Putamen (tissue), 1 donor: ENCODE data around the gene PHAF1.

ENCODE experiments used
- DNase-seq: peaks from one replicate; pipeline ENCODE4 v3.0.0-alpha.2; 2016; ENCODE audit warnings: low spot score

PHAF1 gene

DNA sequence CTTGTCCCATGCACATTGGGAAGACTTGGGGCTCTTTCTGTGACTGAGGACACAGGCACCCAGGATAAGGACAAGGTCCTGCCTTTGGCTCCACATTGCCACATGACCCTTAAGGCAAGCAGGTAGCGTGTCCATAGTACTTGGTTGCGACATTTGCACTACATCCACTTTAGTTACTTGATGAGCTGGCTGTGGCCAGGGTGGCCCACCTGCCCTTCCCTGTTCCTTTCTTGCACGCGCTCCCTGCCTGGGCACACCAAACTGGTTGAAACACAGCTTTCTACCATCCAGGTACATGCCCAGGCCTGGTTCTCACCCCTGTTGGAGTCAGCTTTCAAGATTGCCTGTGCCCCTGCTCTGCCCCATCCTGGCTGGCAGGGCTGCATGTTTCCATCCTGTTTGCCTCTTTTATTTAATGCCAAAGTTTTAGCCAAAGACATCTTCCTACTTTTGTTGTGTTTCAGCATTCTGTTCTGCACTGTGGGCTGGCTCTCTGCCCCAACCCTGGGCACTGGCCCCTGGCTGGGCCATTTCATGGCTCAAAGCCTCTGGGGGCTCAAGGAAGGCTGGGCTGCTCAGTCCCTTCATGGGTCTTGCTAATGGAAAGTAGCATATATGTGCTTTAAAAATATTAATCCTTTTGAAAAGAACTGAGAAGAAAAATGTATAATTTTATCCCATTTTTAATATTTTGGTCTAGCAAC, 37.8 kb downstream of the PHAF1 start:
- no peak for DNase-seq

DNA sequence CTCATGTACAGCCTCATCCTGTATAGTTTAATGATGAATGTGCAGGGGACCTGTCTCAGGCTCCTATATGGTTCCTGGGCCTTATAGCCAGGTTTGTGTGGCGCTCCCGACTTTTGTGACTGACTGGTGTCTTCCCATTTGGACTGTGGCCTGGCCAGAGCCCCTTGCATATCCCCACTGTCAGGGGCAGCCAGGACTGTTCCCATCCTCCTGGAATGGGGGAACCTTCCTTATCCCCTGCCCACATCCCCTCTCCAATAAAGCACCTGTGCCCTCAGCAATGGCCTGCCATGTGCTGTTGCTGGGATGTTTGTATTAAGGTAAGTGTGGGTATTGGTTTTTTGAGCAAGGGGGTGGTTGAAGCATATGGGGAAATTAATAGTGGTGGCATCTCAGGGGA, 38.5 kb downstream of the PHAF1 start:
- DNase-seq, result no peak

DNA sequence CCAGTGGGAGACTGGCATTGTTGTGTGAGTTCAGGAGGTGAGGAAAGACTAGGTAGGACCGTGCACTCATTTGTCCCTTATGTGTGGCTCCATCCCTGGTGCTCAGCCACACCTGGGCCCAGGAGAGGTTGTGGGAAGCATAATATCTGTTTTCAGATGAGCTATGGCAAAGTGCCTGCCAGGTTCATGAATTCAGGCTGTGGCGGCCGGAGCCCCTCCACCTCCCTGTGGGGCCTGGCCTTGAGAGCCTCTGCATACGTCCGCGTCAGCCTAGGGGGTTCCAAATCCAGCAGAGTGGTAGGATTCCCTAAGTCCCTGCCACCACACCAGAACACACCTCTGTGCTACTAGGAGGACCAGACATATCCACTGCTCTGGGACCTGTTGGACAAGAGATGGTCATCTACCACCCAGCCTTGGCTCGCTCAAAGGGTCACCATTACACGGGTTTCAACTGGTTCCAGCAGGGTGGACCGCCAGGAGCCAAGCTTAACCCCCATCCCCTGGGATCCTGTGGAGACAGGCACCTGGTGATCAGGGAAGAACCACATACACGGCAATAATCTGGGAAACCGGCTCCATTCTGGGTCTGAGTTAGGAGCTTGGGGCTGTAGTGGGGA, 39.0 kb downstream of the PHAF1 start:
- DNase-seq, result no peak

DNA sequence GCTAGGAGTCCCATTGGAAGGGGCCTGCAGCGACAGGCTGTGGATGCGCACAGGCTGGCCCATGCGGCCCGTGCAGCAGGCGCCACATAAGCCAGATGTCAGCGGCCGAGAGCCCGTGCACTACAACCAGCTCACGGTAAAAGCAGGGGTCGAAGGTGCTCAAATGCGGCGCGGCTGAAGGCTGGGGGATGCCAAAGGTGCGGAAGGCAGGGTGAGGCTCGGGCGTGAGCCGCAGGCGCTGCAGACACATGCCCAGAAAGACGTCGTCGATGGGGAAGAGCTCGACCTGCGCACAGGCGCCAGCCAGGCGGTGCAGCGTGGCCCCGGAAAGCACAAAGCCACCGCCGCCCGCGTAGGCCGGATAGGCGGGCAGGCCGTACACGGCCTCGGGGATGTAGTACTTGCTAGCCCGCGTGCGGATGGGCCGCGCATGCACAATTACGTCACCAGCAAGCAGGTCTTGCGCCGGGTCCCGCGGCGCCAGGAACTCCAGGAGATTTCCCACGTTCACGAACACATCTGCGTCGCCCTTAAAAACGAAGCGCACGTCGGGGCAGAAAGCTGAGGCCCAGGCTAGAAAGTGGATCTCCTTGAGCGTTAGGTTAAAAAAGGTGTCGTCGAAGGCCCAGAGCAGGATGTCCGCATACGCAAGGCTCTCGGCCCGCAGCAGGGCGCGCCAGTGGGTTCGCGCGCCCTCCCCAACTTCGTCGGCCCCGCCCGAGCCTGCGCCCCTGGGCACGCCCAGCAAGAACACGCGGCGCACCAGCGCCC, 39.7 kb downstream of the PHAF1 start:
- DNase-seq, result no peak

DNA sequence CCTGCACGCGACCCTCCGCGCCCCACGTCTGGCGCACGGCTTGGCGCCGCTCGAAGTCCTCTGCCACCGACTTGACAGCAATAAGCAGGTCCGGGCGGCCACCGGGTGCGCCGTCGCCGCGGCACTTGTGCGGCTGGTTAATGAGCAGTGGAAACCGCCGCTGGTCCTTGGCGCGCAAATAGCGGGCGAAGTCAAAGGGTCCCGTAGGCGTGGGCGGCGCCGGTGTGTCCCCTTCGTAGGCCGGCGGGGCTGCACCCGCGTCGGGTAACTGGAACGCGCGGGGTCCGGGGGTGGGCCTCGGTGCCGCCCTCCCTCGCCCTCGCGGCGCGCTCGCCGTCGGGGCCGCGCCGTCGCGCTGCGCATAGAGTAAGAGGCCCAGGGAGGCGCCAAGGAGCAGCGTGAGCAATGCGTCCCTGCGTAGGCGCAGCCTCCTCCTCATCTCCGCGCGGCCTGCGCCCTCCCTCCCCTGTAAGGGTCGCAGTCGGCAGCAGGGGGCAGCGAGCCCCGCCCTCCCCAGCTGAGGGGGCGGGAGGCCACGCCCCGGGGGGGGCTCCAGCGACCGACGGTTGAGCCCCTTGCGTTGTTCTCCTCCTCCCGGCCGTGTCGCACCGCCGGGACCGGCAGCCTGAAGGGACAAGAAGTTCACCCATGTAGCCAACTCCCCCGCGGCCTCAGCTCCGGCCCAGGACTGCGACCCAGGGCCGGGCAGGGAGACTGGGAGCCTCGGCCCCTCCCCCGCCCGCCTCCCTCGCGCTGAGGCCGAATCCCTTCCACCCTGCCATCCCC, 40.5 kb downstream of the PHAF1 start:
- no peak for DNase-seq

DNA sequence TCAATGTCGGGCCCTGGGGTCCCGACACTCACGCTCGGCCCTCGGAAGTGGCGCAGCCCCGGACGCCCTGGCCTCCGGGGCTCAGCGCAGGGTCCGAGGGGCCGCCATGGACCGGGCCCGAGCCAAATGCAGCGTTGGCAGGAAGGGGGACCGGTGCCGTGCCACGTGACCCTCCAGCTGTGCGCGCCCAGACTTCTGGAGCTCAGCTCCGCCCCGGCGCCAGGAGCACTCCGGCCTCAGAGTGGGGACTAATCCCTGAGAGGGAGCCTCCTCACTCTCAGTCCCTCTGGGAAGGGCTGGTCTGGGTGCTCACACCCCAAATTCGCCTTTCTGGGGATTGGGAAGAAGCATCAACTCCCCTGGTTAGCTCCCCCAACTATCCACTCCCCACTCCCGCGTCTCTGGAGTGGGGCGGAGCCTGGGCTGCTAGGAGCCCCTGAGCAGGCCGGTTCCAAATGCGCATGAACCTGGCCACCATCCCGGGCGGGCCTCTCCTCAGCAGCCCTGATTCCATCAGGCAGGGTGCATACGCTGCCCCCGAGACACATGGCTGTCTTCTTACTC, 41.2 kb downstream of the PHAF1 start, which contains the start of gene B3GNT9:
B3GNT9 (minus strand) TSS at position 166 of the 564 bp plus-strand sequence. CDS start 513 bp downstream, outside the sequence.
- no peak for DNase-seq

DNA sequence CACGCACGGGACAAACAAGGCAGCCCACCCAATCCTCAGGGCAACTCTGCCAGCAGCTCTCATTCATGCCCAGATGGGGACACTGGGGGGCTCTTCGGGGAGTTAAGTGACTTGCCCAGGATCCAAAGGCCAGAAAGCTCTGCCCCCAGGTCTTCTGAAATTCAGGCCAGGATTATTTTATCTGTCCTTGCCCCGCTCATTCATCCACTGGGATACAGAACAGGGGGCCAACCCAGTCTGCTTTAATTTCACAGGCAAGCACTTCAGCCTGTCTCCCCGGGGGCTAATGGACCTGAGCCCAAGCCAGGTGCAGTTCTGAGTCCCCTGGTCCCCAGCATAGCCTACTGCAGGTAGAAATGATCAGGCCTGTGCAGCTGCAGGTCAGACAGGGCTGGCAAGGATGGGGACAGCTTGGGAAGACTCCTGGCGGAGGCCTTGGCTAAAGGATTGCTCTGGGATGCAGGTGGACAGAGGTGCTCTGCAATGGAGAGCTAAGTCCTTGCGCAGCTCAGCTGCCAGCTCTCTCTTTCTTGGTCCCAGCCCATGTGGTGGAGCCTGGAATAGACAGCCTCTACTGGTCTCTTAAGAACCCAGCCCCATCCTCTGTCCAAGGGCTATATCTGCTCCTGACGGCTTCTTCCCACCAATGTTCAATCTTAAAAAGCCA, 41.8 kb downstream of the PHAF1 start:
- no peak for DNase-seq

DNA sequence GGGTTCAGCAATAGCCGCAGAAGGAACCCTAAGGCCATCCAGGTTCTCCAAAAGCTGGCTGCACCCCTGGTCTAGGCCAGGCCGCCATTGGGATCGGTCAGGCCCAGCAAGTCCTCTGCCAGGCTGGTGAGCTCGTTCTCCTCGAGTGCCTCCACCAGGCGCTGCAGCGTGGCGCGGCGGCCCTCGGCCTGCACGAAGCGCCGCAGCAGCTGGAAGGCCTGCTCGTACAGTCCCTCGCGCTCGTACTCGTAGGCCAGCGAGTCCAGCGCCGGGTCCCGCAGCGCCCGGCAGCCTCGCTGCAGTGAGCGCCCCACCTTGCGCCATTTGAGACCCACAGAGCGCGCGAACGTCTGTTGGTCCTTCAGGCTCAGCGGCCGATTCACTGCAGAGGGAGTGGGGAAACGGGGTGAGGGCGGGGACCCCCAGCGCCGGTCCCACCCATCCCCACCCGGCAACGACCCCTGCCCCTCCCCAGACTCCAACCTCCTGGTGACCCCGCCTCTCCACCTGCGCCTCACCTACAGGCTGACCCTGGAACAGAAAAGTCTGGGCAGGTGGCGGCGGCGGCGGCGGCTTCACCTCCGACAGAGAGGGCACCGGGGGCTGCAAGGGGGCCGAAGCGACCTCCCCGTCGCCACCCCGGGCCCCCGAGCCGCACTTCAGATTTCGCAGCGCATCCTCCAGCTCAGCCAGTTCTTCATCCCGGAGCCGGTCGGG, 45.0 kb downstream of the PHAF1 start:
- no peak for DNase-seq

DNA sequence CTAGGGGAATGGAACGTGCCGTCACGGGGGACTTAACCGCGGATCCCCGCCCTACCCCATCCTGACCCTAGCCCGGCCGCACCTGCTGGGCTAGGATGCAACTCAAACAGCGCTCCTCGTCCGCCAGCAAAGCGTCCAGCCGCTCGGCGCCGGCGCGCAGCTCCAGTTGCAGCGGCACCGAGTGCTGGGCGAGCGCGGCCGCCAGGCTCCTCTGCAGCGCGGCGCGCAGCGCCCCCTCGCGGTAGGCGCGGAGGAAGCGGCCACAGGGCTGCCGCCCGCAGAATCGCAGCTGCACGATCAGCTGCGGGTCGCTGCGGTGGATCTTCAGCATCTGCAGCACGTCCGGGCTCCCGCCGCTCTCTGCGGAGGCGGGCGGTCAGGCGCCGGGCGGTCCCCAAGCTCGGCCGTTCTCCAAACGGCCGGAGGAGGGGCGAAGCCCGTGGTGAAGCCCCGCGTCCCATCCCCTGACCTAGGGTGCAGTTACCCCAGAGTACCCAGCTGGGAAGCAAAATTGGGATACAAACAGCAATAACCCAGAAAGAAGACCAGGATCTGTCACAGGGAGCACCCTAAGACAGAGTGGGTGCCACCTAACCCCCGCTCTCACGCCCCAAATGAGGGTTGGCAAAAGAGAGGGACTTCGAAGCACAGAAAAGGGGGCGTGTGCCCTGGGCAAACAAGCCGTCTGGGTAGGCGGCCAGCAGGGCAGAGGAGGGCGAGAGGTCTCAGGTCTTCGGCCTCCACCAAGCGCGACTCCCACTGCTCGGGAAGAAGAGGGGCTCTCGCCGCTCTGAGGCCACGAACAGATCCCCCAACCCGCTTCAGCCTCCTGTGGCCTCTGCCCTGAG, 45.8 kb downstream of the PHAF1 start:
- peak; percentile 75 for DNase-seq

DNA sequence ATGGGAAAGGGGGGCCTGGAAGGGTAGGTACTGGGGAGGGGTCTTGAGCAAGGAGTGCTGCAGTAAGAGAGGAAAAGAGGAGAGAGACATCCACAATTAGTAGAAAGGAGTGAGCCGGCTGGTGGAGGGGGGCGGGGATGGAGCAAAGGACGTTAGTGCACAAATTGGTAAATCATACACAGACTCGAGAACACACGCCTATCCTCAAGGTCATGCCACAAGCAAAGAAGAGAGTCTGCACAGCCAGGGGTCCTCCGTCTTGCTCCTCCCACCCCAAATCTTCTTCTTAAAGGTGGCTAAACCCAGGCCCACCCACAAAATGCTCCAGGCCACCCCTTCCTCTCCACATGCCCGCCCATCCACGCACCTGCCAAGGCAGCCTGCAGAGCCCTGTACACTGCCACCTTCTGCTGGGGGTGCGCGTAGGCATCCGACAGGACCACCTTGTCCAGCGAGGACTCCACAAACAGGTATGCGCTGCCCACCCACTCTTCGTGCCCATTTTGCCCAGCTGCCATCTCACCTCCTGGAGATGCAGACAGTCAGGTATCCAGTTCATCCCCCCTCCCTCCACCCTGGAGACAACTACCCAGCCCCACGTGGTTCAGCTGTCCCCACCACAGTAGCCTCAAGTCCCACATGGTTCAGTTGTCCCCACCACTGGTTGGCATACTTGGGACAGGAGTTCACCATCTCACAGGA, 46.6 kb downstream of the PHAF1 start:
- no peak for DNase-seq

DNA sequence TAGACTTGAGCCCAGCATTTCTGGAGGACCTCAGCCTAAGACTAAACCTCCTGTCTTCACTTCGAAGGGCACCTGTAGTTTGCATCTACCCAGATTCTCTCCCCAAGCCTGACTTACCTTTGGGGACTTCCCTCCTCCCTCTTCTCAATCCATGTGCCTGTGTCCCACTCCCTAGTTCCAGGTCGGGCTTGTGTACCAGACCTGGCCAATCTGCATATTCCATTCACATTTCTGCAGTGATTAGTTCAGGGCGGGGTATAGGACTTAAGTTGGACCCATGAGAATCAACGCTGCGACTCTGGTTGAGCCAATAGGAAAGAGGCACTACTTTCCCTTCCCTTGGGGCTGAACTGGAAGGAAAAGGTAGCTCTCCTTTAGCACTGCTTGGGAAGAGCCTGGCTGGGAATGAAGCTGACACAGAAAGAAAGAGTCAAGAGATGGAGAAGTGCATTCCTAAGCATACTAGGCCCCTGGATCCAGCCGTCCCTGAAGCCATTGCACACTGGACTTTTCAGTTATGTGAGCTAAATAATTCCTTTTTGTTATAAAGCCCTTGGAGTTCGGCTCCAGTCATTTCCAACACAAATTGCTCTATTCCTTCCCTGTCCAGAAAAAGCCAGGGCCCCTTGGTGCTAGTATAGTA, 47.5 kb downstream of the PHAF1 start:
- no peak for DNase-seq

DNA sequence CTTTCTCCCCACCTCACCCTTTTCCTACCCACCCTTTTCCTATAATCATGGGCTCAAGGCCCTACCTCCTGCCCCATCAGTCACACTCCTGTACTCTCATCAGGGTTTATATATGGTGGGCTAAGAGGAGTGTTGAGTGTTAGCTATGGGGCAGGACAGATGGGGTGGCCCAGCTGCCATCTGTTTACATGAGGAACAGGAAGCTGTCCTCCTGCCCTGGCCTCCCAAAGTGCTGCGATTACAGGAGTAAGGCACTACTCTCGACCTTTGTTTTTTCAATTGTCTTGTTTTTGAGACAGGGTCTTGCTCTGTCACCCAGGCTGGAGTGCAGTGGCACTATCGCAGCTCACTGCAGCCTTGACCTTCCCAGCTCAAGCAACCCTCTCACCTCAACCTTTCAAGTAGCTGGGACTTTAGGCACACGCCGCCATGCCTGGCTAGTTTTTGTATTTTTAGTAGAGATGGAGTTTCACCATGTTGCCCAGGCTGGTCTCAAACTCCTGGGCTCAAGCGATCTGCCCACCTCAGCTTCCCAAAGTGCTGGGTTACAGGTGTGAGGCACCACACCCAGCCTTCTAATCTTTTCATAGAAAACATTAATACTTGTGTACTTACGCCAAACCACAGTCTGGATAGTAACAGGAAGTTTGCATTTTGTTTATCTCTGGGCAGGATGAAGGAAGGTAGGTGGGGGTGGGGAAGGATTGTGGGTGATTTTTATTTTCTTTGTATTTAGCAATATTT, 48.3 kb downstream of the PHAF1 start:
- DNase-seq, result no peak

DNA sequence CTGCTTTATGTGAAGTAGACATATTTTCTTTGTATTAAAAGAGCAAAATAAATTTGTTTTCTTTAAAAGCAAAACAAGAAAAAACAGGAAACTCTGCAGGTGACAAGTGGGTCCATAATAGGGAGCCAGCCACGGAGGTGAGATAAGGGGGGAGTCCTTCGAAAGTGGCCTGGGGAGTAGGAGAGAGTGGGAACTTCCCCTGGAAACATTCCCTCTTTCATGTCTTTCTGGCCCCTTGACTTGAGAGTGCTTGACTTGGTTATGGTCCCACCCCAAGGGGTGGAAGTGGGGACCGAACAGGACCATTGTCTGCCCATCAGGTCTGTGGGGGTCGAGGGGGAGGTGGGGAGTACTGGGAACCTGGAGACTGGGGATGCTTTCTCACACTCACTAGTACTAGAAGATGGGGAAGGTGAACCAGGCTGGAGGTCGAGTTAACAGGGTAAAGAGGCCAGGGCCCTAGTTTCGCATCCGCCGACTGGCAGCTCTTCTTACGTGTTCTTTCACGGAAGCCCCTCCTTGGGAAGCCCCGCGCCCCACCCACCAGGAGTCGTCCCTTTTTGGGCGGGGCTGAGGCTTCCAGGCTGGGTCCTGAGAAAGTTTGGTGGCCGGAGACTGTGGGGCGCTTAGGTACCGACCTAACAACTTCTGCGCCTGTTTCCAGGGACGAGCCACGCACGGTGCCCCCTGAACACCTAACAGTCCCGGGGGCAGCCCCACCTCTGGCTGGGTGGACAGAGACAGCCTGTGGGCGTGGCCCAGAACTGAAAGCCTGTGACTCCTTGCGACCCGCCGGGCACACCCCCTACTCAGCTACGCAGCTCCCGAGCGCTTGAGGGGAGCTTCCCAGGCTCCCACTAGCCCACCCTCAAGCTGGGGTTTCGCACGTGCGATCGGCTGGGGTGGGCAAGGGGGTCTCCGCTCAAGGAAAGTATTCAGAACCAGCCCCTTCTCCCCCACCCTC, 49.2 kb downstream of the PHAF1 start:
- no peak for DNase-seq

DNA sequence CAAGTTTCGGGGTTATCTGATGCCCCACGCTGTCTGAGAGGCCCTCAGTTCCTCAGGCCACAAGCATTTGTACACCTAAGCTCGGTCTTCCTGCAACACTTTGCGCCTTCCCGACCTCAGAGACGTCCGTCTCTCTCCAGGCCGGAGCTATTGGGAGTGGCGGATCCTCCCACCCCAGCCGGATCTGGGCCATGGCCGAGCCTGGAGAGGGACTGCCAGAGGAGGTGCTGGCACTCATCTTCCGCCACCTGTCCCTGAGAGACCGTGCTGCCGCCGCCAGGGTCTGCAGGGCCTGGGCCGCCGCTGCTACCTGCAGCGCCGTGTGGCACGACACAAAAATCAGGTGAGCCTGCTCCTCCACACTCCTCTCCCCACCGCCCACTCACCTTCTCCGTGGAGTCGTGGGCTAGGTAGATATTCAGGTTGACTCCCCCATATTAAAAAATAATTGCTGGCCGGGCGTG, 51.9 kb downstream of the PHAF1 start:
- DNase-seq, result no peak

DNA sequence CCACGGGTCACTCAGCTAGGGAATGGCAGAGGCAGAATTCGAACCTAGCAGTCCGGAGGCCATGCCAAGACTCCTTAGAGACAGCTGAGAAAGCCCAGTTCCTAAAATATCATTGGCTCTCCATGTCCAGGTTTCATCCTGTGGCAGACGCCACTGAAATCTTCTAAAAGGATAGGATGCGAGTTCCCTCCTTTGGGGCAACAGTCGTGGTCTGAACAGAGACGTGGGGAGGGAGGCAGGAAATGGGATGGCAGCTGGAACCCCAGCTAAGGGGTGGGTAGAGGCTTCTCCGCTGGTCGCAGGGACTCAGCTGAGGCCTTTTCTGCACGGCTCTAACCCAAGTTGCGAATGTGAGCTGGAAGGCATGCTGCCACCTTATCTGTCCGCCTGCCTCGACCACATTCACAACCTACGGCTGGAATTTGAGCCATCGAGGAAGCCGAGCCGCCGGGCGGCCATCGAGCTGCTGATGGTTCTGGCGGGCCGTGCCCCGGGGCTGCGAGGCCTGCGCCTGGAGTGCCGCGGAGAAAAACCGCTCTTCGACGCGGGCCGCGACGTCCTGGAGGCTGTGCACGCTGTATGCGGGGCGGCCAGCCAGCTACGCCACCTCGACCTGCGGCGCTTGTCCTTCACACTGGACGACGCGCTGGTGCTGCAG, 52.9 kb downstream of the PHAF1 start:
- no peak for DNase-seq
